Measurements from ENCODE around the gene RAC2. TPM values are rescaled to one million over a fixed set of nuclear protein-coding genes. Genes with fewer than 3 reads are reported as not detected.
A peak's percentile ranks its signal among the peaks of the same experiment; 100 is the strongest.

The RAC2 gene
- polyA plus RNA-seq, 2 of the 4 experiments (the other 2 are of a cell fraction): 0.05 TPM; not detected in 1

- TF ChIP-seq, protein P1, sequence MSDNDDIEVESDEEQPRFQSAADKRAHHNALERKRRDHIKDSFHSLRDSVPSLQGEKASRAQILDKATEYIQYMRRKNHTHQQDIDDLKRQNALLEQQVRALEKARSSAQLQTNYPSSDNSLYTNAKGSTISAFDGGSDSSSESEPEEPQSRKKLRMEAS (IDR thresholded peaks at IDR 0.05): 0 out of 2 replicates have a peak, but pooled peaks have one; percentile 8
- TF ChIP-seq CBX2 (IDR thresholded peaks at IDR 0.05; ENCODE audit: borderline replicate concordance, low read depth): no peak
- peak; percentile 52 for TF ChIP-seq MAFK (IDR thresholded peaks at IDR 0.05; ENCODE audit: partially characterized antibody)
- TF ChIP-seq, protein P2, sequence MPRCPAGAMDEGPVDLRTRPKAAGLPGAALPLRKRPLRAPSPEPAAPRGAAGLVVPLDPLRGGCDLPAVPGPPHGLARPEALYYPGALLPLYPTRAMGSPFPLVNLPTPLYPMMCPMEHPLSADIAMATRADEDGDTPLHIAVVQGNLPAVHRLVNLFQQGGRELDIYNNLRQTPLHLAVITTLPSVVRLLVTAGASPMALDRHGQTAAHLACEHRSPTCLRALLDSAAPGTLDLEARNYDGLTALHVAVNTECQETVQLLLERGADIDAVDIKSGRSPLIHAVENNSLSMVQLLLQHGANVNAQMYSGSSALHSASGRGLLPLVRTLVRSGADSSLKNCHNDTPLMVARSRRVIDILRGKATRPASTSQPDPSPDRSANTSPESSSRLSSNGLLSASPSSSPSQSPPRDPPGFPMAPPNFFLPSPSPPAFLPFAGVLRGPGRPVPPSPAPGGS (IDR thresholded peaks at IDR 0.05): no peak
- TF ChIP-seq, protein P3, sequence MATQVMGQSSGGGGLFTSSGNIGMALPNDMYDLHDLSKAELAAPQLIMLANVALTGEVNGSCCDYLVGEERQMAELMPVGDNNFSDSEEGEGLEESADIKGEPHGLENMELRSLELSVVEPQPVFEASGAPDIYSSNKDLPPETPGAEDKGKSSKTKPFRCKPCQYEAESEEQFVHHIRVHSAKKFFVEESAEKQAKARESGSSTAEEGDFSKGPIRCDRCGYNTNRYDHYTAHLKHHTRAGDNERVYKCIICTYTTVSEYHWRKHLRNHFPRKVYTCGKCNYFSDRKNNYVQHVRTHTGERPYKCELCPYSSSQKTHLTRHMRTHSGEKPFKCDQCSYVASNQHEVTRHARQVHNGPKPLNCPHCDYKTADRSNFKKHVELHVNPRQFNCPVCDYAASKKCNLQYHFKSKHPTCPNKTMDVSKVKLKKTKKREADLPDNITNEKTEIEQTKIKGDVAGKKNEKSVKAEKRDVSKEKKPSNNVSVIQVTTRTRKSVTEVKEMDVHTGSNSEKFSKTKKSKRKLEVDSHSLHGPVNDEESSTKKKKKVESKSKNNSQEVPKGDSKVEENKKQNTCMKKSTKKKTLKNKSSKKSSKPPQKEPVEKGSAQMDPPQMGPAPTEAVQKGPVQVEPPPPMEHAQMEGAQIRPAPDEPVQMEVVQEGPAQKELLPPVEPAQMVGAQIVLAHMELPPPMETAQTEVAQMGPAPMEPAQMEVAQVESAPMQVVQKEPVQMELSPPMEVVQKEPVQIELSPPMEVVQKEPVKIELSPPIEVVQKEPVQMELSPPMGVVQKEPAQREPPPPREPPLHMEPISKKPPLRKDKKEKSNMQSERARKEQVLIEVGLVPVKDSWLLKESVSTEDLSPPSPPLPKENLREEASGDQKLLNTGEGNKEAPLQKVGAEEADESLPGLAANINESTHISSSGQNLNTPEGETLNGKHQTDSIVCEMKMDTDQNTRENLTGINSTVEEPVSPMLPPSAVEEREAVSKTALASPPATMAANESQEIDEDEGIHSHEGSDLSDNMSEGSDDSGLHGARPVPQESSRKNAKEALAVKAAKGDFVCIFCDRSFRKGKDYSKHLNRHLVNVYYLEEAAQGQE (IDR thresholded peaks at IDR 0.05): peak; percentile 57
- no peak for TF ChIP-seq EHF (CRISPR knock-in tag; IDR thresholded peaks at IDR 0.05)
- TF ChIP-seq, protein P4, sequence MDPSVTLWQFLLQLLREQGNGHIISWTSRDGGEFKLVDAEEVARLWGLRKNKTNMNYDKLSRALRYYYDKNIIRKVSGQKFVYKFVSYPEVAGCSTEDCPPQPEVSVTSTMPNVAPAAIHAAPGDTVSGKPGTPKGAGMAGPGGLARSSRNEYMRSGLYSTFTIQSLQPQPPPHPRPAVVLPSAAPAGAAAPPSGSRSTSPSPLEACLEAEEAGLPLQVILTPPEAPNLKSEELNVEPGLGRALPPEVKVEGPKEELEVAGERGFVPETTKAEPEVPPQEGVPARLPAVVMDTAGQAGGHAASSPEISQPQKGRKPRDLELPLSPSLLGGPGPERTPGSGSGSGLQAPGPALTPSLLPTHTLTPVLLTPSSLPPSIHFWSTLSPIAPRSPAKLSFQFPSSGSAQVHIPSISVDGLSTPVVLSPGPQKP (IDR thresholded peaks at IDR 0.05; ENCODE audit: low read depth, low read length): no peak
- TF ChIP-seq RARB (CRISPR knock-in tag; IDR thresholded peaks at IDR 0.05): no peak; the same call in 1 of the 2 replicates
- TF ChIP-seq SMC3 (IDR thresholded peaks at IDR 0.05): no peak
- TF ChIP-seq HDAC2 (IDR thresholded peaks at IDR 0.05): no peak
- no peak for TF ChIP-seq CBX8 (IDR thresholded peaks at IDR 0.05)
- peak in 1 of 2 experiments; percentile 43; a peak in 2 of 5 replicates for TF ChIP-seq EP300 (IDR thresholded peaks at IDR 0.05)
- TF ChIP-seq FOXS1 (CRISPR knock-in tag; IDR thresholded peaks at IDR 0.05): no peak
- TF ChIP-seq HOXB13 (CRISPR knock-in tag; IDR thresholded peaks at IDR 0.05; ENCODE audit: low read depth): no peak
- no peak for TF ChIP-seq HOXA7 (CRISPR knock-in tag; IDR thresholded peaks at IDR 0.05)
- no peak for TF ChIP-seq POLR2A (IDR thresholded peaks at IDR 0.05; ENCODE audit: low read length)
- no peak for TF ChIP-seq RFX5 (IDR thresholded peaks at IDR 0.05)
- TF ChIP-seq NFE2L2 (conservative IDR thresholded peaks at IDR 0.05; ENCODE audit: low read length): no peak
- TF ChIP-seq BHLHE40 (IDR thresholded peaks at IDR 0.05; ENCODE audit: low read depth, low read length): no peak
- TF ChIP-seq PHF8 (IDR thresholded peaks at IDR 0.05; ENCODE audit: borderline replicate concordance, low read depth): no peak
- TF ChIP-seq E2F6 (IDR thresholded peaks at IDR 0.05; ENCODE audit: borderline replicate concordance, low read depth): no peak
- no peak for TF ChIP-seq TFCP2L1 (CRISPR knock-in tag; IDR thresholded peaks at IDR 0.05)
- TF ChIP-seq ESRRA (IDR thresholded peaks at IDR 0.05; ENCODE audit: borderline replicate concordance, low read length): 0 out of 2 replicates have a peak, but pooled peaks have one; percentile 9
- TF ChIP-seq, protein P5, sequence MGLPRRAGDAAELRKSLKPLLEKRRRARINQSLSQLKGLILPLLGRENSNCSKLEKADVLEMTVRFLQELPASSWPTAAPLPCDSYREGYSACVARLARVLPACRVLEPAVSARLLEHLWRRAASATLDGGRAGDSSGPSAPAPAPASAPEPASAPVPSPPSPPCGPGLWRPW (IDR thresholded peaks at IDR 0.05): no peak
- TF ChIP-seq NPAS2 (CRISPR knock-in tag; IDR thresholded peaks at IDR 0.05; ENCODE audit: borderline replicate concordance): no peak
- TF ChIP-seq ZSCAN20 (CRISPR knock-in tag; IDR thresholded peaks at IDR 0.05): no peak
- TF ChIP-seq CHD4 (IDR thresholded peaks at IDR 0.05; ENCODE audit: borderline replicate concordance): no peak
- no peak for TF ChIP-seq RNF2 (IDR thresholded peaks at IDR 0.05; ENCODE audit: borderline replicate concordance, low read depth)
- no peak for TF ChIP-seq MYC (IDR thresholded peaks at IDR 0.05; ENCODE audit: borderline replicate concordance, low read length)
- TF ChIP-seq TP53 (CRISPR knock-in tag; IDR thresholded peaks at IDR 0.05): no peak
- no peak for TF ChIP-seq FOSB (CRISPR knock-in tag; IDR thresholded peaks at IDR 0.05)
- TF ChIP-seq, protein P6, sequence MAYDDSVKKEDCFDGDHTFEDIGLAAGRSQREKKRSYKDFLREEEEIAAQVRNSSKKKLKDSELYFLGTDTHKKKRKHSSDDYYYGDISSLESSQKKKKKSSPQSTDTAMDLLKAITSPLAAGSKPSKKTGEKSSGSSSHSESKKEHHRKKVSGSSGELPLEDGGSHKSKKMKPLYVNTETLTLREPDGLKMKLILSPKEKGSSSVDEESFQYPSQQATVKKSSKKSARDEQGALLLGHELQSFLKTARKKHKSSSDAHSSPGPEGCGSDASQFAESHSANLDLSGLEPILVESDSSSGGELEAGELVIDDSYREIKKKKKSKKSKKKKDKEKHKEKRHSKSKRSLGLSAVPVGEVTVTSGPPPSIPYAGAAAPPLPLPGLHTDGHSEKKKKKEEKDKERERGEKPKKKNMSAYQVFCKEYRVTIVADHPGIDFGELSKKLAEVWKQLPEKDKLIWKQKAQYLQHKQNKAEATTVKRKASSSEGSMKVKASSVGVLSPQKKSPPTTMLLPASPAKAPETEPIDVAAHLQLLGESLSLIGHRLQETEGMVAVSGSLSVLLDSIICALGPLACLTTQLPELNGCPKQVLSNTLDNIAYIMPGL (CRISPR knock-in tag; IDR thresholded peaks at IDR 0.05; ENCODE audit: borderline replicate concordance): no peak
- TF ChIP-seq NR3C1 (IDR thresholded peaks at IDR 0.05): no peak
- TF ChIP-seq CHD2 (IDR thresholded peaks at IDR 0.05; ENCODE audit: low read length, partially characterized antibody): no peak
Observed at GRCh38 chr22:37196539-37197450, 47.3 kb downstream of the RAC2 start (continued).
